Fibroblast of skin of right quadriceps (primary cell): ENCODE measurements around the gene SMAD6.
"Not testable (repeated sequence)": the region's sequence is repeated elsewhere in the genome, so short reads cannot be mapped to it uniquely, and the experiment has no call there.

Experiments
- DNase-seq: peaks from one replicate; pipeline ENCODE4 v3.0.0-alpha.2; 2013

The SMAD6 gene

DNA sequence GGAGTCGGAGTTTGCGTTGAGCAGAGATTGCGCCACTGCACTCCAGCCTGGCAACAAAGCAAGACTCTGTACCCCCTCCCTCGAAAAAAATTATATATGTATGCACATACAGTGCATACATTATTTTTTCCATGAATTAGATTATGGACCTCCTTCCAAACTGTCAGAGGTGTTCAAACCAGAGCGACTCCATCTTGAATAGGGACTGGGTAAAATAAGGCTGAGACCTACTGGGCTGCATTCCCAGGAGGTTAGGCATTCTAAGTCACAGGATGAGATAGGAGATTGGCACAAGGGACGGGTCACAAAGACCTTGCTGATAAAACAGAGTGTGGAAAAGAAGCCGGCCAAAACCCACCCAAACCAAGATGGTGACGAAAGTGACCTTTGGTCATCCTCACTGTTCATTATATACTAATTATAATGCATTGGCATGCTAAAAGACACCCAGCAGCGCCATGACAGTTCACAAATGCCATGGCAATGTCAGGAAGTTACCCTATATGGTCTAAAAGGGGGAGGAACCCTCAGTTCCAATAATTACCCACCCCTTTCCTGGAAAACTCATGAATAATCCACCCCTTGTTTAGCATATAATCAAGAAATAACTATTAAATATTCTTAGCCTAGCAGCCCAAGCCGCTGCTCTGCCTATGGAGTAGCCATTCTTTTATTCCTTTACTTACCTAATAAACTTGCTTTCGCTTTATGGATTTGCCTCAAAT lies 126.9 kb downstream of the SMAD6 start:
- DNase-seq = not testable (repeated sequence)

DNA sequence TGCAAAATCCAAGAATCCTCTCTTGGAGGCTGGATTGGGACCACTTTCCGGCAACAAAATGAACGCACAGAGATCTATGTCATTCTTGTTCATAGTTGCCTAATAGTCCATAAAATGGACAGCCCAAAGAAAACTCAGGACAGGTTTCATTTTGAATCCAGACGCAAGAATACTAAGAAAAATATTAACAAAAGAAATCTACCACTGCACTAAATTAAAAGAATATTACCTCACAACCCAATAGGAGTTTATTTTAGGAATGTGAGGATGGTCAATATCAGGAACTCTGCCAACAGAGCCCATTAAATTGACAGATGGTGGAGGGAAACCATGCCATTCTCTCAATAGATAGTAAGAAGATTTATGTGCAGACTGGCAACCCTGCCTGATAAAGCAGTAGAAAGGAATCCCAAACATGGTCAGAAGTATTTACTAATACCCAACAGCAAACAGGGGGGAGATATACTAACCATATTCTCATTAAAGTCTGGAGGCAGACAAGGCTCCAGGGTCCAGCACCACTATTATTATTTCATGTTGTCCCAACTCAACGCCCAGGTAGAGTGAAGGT lies 127.6 kb downstream of the SMAD6 start:
- peak; percentile 37 for DNase-seq

DNA sequence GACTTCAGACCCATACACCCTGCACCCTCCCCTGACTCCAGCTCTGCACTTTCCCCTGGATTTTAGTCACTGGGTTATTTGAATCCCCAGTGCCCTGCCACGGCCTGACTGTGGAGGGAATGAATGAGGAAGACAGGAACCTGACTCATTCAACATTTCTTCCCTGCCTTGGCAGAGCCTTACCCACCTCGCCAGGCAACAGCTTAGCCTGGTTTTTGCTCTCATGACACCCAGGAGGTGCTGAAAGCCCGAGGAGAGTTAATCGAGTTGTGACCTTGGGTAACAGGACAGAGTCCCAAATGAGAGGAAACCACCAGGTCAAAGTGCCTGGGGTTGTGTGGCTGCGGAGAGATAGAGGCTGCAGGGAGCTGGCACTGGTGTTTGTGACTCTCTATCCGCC lies 128.3 kb downstream of the SMAD6 start:
- DNase-seq = peak; percentile 73

DNA sequence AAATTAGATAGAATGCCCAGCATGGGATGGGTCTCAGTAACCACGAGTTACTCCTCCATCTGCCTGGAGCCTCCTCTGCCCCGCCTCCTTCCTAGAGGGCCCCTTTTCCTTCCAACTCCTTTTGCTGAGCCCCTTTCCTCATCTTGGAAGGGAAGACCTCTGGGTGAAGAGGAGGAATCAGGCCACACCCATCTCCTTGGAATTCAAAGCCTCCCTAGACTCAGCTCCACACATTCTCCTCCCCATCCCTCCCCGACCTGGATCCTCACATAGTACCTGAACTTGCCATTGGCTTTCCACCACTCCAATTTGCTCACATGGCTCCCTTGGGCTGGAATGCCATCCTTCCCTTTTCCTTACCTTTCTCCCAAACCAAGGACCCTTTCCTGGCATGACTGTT lies 128.8 kb downstream of the SMAD6 start:
- DNase-seq = no peak

DNA sequence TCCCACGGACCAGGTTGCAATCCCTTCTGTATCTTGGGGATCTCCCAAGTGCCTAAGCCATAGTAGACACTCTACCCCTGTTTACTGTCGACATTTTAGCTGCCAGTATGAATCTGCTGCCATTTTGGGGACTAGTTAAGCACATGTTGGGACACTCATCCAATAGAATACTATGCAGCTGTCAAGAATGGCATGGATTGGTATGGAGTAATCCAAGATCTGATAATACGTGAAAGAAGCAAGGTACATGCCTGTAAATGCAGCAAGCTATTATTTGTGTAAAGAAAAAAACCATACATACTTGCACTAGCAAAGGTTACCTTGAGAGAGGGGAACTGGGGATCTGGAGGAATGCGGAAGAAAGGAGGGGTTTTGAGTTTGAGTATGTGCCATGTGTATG lies 129.3 kb downstream of the SMAD6 start:
- no peak for DNase-seq

DNA sequence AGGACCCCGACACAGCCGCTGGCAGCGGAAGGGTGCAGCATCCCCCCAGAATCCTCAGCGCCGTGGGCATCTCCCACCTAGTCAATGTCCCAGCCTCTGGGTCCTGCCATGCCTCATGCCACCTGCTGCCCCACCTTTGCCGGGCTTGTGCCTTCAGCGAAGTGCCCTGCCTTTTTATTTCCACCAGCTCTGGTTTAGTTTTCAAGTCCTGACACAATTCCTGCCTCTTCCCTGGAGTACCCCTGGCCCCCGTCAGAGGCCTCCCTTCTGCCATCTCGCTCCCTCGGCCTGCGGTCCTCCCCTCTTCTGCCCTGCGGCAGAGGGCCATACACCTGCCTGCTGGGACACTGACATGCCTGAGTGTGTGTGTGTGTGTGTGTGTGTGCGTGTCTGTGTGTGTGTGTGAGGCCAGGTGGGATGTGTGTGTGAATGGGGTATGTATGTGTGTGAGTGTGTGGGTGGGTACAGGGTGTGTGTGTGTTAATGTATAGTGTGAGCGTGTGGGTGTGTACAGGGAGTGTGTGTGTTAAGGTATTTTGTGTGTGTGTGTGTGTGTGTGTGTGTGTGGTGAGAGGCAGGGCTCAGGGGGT lies 129.9 kb downstream of the SMAD6 start:
- no peak for DNase-seq
